ENCODE measurements around the gene PCYT2.

PCYT2 gene

DNA sequence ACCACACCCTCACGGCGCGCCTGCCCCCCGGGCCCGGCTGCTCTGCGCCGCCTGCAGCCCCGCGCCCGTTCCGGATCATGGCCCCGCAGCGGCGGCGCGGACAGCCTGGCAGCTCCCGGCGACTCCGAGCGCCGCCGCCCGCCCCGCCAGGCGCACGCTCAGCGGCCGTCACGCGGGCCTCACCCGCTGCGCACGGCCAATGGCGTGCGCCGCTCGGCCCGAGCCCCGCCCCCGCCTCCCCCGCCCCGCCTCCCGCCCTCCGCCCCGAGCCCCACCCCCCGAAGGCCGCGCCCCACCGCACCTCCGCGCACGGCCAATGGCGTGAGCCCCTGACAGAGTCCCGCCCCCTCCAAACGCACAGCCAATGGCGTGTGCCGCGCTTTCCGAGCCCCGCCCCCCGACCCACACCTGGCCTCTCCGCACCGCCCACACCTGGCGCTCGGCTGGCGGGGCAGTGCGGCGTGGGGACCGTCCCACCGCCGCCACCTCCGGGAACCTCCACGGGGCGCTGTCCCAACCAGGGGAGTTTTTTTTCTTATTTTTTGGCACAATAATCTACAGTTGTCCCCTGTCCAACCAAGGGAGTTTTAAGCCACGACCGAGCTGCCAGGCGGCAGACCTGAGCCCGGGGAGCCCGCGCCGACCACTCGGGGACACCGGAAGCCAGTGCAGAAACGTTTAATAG lies at the start of gene PCYT2:
PCYT2 (minus strand) TSS at position 123 of the 685 bp plus-strand sequence; CDS start at position 79, 44 bp downstream.
- DNase-seq (ENCODE audit: low read depth), result peak; percentile 95
- no peak for TF ChIP-seq CTCF (IDR thresholded peaks at IDR 0.05; ENCODE audit: insufficient read depth, low read depth, low read length, missing control alignments)
- peak within 1 kb of the TSS; percentile 66 for H3K4me3 ChIP-seq (ENCODE audit: low read length)

DNA sequence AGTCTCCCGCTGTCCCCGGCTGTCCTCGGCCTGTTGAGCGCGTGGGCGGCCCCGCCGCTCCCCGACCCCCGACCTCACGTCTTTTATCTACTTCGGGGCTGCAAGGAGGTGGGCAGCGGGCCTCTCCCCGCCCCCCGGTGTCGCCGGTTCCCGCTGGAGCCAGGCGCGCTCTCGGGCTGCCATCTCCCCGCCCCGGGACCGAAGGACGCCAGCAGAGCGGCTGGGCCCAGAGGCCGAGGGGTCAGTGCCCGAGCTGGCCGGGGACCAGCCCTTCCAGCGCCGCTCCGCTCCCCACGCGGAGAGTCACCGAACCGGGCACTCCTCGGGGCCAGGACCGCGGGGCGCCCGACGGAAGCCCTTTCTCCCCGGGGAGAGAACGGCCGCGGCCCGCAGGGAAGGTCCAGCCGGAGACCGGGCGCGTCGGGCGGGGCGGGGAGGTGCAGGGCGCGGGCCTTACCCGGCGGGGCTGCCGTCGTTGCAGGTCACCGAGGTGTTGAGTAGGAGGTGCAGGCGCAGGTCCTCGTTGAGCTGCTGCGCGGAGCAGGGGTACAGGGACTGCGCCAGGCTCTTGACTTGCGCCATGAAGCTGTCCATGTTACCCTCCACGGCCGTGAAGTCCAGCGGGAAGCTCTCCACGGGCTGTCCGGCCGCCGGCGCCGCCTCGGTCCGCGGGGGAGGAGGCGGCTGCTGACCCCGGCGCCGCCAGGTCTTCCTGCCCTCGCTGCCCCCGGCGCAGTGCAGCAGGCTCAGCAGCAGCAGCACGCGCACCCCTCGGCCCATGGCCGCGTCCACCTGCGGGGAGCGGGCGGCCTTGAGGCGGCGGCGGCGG lies 49.1 kb upstream of the PCYT2 start:
- no peak for TF ChIP-seq CTCF (IDR thresholded peaks at IDR 0.05; ENCODE audit: insufficient read depth, low read depth, low read length, missing control alignments)
- no peak overlapping the region for H3K4me3 ChIP-seq (ENCODE audit: low read length)
- no peak for DNase-seq (ENCODE audit: low read depth)

DNA sequence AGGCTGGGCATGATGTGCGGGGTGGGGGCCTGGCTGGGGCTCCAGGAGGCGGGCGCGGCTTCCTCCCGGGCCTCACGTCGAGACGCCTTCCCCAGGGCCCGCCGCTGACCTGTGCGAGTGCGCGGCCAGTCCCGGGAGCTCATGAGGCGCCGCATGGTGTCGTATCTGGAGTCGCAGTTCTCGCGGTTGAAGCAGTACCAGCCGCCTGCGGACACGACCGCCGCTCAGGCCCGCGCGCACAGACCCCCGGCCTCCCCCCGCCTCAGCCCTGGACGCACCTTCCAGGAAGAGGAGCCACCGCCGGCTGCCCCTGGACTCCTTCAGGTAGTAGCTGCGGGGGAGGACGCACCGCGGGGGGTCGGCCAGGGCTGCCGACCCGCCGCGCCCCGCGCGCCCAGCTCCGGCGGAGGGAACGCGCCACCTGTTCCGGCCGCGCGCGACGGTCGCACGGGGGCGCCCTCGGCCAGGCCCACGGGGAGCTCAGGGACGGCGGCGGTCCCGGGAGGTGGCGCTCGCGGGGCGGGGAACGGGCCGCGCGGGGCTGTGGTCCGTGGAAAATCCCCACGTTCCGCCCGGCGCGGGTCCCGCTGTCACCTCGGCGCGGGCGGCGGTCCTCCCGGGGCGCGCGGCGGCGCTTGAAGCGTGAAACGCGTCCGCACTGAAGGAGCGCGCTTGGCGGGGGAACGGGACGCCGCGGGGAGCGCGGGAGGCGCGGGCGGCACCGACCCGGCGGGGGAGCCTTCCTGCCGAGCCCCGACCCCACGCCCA lies 48.3 kb upstream of the PCYT2 start:
- TF ChIP-seq CTCF (IDR thresholded peaks at IDR 0.05; ENCODE audit: insufficient read depth, low read depth, low read length, missing control alignments), result peak; percentile 32
- peak; percentile 57 for DNase-seq (ENCODE audit: low read depth)
- no peak overlapping the region for H3K4me3 ChIP-seq (ENCODE audit: low read length)

DNA sequence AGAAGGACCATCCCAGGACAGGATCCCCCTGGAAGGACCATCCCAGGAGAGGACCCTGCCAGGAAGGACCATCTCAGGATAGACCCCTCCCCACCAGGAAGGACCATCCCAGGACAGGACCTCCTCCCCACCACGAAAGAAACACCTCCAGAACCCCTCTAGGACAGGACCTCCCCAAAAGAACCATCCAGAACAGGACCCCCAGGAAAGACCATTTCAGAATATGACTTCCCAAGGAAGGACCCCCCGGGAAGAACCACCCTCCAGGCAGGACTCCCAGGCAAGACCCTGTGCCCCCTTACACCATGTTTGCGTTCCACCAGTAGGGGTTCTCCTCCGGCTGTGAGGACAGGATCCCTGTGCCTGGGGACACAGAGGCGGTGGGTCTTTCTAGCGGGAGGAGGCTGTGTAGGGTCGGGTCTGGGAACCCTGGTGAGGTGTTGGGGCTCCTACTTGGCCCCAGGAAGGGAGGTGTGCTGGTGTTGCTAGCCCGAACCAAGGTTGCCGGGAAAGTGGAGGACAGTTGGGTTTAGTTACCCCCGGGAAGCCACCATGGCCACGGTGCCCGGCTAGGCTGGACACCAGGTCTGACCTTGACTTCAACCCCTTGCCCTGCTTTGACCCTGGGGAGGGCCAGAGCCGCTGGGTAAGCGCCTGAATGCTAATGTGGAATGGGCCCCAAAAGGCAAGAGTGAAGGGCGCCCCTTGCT lies 47.6 kb upstream of the PCYT2 start:
- TF ChIP-seq CTCF (IDR thresholded peaks at IDR 0.05; ENCODE audit: insufficient read depth, low read depth, low read length, missing control alignments), result no peak
- H3K4me3 ChIP-seq (ENCODE audit: low read length), result no peak overlapping the region
- no peak for DNase-seq (ENCODE audit: low read depth)

GRCh38 chr17:81957691-81958432 lies 46.7 kb upstream of the PCYT2 start:
- no peak for DNase-seq (ENCODE audit: low read depth)
- no peak overlapping the region for H3K4me3 ChIP-seq (ENCODE audit: low read length)
- no peak for TF ChIP-seq CTCF (IDR thresholded peaks at IDR 0.05; ENCODE audit: insufficient read depth, low read depth, low read length, missing control alignments)
